HG03097 (cell line): ENCODE results near the gene LRRTM3.

Experiments
- ATAC-seq: cut with Tn5 transposase; IDR thresholded peaks from one replicate; pipeline ENCODE4 v1.9.1; 2021; ENCODE audit not compliant: unreplicated experiment, low FRiP score

The LRRTM3 gene

GRCh38 chr10:66931949-66932343 is 6.1 kb downstream of the LRRTM3 start:
- ATAC-seq: no peak

- ATAC-seq: no peak
Observed at GRCh38 chr10:66934711-66935110, 8.9 kb downstream of the LRRTM3 start.

- ATAC-seq: no peak
Observed at GRCh38 chr10:66940965-66941364, 15.1 kb downstream of the LRRTM3 start.

DNA sequence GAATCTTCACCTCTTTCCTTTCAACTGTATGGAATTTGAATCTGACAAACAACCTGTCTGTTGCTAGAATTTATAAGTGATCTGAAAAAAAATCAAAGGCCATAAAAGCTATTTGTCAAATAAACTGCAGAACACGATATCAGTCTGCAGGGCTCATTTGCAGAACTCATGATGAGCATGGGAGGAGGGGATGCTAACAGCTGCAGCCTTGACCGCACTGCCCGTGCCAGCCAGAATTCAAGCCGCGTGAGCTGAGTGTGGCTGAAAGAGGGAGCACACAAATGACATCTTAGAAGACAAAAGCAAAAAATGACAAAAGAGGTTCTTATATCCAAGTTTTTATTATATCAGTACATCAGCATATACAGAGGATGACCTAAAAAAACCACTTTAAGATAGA is 15.7 kb downstream of the LRRTM3 start:
- ATAC-seq: no peak

DNA sequence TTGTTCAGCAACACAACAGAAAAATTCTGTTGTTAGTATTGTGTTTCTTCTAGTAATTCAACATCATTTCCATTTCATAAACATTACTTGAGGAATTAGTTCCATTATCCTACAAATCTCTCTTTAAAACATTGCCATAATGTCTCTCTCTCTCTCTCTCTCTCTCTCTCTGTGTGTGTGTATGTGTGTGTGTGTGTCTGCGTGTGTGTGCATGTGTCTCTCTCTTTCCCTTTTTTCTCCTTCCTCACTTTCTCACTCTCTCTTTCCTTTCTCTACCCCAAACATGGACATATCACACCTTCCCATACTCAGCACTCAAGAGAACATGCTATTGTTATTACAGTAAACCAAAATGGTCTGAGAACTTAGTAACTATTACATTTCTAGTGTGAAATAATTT is 16.6 kb downstream of the LRRTM3 start:
- ATAC-seq: no peak

- no peak for ATAC-seq
Observed at GRCh38 chr10:66943590-66943989, 17.8 kb downstream of the LRRTM3 start.

GRCh38 chr10:66951896-66952295 is 26.1 kb downstream of the LRRTM3 start:
- ATAC-seq: no peak

- ATAC-seq: no peak
Observed at GRCh38 chr10:66958466-66958865, 32.6 kb downstream of the LRRTM3 start.

DNA sequence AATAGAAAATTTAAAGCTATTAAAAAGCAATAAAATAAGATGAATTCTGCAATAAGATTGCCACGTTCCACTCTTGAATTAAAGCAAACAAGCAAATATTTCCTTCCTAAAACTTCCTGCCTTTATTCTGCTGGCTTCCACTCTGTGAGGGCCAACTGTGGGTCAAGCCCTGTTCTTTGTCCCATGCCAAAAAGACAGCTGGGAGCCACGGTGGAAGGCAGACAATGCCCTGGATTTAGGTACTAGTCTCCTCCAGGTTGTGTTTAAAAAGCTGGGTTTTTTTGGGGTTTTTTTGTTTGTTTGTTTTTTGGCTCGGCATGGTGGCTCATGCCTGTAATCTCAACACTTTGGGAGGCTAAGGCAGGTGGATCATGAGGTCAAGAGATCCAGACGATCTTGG is 39.1 kb downstream of the LRRTM3 start:
- no peak for ATAC-seq

GRCh38 chr10:66980246-66980815 is 54.5 kb downstream of the LRRTM3 start:
- ATAC-seq: no peak

DNA sequence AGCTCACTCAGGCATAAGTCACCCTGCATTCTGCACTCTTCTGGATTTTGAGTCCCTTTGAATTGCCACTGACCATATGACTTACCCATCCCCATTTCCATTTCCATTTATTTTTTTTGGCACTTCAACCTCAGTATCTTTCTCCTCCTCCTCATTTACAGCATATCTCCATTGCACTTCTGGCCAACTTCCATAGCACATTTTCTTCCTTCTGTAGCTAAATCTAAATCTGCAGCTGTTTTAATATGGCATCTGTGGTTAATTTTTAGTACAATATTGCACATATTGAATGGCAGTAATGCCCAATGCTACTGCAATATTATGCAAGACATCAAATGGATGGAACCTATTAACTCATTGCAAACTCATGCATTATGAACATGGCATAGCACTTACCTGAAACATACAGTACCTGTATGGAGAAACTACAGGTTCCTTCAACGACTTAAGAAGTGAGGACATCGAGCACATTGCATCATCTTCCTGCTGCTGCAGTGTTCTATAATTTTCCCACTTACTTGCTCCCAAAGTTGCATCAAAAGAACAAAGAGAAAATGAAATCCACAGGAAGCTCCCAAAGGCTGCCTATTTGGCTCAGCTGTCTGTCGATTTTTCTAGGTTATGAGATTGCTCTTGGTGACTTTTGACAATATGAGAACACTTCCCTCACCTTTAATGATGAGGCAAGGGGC is 55.7 kb downstream of the LRRTM3 start:
- ATAC-seq: no peak

DNA sequence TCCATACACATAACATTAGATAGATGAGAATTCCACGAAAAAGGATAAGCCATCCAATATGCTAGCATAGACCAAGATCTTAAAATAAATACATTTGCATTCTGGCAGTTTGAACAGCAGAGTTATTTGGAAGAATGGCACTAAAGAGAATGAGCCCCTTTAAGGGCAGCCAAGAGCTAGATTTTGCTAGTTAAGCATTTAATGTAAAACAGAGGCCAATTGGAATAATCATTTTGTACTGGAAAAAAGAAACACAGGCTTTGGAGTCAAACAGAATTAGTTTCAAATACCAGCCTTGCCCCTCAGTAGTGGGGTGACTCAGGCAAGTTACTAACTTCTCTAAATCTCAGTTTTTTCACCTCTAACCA is 56.2 kb downstream of the LRRTM3 start:
- ATAC-seq: no peak

- no peak for ATAC-seq
Observed at GRCh38 chr10:66982792-66983474, 57.1 kb downstream of the LRRTM3 start.

DNA sequence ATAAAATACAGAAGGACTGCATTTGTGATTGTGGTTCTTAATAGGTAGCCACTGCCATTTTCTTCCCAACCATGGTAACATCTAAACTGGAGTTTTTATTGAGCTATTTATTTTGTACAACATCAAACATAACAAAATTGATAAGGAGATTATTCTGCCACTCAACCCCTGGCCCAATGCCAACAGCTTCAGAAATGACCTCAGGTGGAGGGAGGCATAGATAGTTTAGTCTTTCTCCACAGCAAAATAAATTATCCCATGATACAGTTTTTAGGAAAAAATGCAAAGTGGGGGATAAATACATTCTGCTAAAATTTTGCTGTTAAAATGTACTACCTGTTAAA is 57.6 kb downstream of the LRRTM3 start:
- ATAC-seq: no peak

DNA sequence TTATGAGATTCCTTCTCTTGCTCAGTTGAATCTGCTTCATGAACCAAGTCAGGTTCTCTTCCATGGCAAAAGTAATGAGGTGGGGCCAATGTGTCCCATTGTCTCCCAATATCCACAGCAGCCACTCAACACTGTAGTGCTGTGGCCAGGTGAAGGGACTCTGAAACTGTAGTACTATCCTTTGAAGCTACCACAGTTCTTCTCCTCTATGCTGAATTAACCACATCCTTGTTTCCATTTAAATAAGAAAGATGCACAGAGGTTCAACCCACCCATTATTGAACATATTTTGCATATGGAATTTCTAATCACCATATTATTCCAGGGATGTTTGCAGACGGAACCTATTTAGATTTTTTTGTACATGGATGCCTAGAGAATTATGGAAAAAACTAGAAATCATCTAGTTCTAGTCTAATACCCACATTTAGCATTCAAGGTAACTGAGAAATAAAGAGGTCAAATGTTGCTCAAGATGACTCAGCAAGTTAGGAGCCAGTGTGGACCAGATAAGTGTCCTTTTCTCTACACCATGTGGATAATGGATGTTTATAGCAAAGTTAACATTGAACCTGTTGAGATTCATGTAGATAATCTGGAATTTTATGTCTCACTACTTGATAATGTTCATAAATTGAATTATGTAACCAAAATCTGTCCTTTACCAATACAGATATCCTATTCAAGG is 64.5 kb downstream of the LRRTM3 start:
- ATAC-seq: no peak

DNA sequence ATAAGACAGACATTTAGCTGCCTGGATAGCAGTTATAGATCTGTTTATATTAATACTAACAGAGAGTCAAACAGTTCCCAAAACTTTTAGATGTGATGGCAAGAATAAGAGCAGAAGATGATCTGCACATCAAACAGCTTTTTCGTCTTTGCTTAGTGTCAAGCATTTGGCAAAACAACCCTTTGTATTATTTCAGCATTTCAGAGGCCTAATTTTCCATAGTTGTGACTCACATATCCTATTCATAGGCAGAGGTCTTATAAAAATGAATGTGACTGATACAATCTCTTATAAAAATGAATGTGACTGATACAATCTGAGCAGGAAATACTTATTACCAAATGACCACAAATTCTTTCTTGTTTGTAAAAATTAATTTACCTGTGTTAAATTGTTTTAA is 71.2 kb downstream of the LRRTM3 start:
- no peak for ATAC-seq

DNA sequence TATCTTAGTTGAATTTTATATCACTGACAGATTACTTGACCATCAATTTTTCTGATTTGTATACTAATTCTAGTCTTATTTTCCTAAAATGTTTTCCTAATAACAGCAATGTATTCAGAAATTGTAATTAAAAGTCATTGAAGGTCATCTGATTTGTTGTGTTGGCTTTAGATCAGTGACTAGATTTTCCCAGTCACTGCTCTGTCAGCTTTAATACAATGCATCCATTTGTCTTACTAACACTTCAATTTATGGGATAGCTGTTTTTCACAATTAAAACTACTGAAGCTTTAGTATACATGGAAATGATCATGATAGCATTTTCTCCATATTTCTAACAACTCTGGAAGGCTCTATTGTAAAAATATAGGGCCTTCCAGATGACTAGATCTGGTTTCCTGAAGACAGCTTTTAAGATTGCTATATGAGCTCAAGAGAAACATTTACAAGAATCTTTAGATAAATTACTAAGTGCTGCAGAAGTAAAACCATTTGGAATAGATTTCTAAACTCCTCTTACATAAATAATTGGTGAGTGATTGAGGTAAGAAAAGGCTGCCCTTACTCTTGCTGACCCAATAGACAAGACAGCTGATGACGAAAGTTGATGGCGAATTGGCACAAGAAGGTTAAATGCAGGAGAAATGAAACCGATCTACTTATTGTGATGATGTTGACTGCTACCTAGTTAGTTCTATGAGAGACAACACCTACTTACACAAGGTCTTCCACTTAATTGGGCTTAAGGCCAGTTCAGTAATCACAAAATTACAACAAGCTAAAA is 74.1 kb downstream of the LRRTM3 start:
- ATAC-seq: no peak

DNA sequence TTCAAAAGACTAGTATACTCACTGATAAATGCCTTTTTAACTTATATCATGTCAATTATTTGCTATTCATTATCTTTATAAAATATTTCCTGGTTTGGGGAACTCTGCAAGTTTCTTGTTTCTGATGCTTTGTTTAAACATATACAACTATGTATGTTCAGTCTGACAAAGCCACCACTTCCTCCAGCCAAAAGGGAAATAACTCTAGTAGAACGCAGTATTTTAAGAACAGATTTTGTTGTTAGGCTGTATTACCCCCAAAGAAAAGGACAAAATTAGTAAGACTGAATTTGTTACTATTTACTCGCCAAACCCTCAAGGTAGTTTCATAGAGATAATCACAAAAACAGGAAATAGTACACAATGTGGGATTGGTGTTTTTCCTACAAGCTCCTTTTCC is 78.9 kb downstream of the LRRTM3 start:
- ATAC-seq: no peak

- no peak for ATAC-seq
Observed at GRCh38 chr10:67005981-67006380, 80.1 kb downstream of the LRRTM3 start.

GRCh38 chr10:67011480-67011879 is 85.6 kb downstream of the LRRTM3 start:
- no peak for ATAC-seq

GRCh38 chr10:67011981-67012380 is 86.1 kb downstream of the LRRTM3 start:
- ATAC-seq: no peak
